CD8-positive, alpha-beta memory T cell (primary cell): ENCODE data around the gene SMARCE1. TPM values are rescaled to one million over a fixed set of nuclear protein-coding genes. Genes with fewer than 3 reads are reported as not detected.

Experiments
- CTCF ChIA-PET: fragments of 350-600 bp; sonication (Branson Sonifier 250); formaldehyde crosslinking; loops from one replicate; lab custom pipeline; 2021; ENCODE audit warnings: antibody characterized with exemption; lab: Charles Lee
- POLR2A ChIA-PET: fragments of 350-600 bp; sonication (Branson Sonifier 250); formaldehyde crosslinking; loops from one replicate; lab custom pipeline; 2021; ENCODE audit warnings: antibody characterized with exemption; lab: Charles Lee
- DNase-seq, 5 donors: peaks; one replicate each; pipeline versions ENCODE4 v3.0.0 to v3.0.0-alpha.2; 2020 to 2022; ENCODE audit warnings: mixed read lengths in 1 of 5
- H3K27ac ChIP-seq: one replicate; pipeline ENCODE4 v1.7.0; 2013; ENCODE audit warnings: low read depth, mild to moderate bottlenecking, low read length, moderate library complexity
- H3K27me3 ChIP-seq: 2 replicates; pipeline ENCODE4 v1.7.0; 2013; ENCODE audit warnings: low read length, mild to moderate bottlenecking; ENCODE audit not compliant: insufficient read depth, poor library complexity, severe bottlenecking
- H3K36me3 ChIP-seq: 2 replicates; pipeline ENCODE4 v1.7.0; 2013; ENCODE audit warnings: mild to moderate bottlenecking, low read length, moderate library complexity; ENCODE audit not compliant: insufficient read depth
- H3K4me1 ChIP-seq: 2 replicates; pipeline ENCODE4 v1.7.0; 2013; ENCODE audit warnings: mild to moderate bottlenecking, low read length, moderate library complexity; ENCODE audit not compliant: insufficient read depth
- H3K4me3 ChIP-seq: 2 replicates; pipeline ENCODE4 v1.7.0; 2013; ENCODE audit warnings: mild to moderate bottlenecking, low read length
- H3K9me3 ChIP-seq: 2 replicates; pipeline ENCODE4 v1.7.0; 2013; ENCODE audit warnings: mild to moderate bottlenecking, low read length
- H3K27ac Mint-ChIP-seq, 8 donors: one replicate each; pipeline ENCODE4 v1.8.0; 2020 to 2021; ENCODE audit warnings: mixed read lengths in 8 of 8, mild to moderate bottlenecking in 6 of 8, inconsistent platforms in 3 of 8, moderate library complexity in 3 of 8
- H3K27me3 Mint-ChIP-seq, 2 donors: one replicate each; pipeline ENCODE4 v1.8.0; 2020 to 2021; ENCODE audit warnings: mixed read lengths in 2 of 2, mild to moderate bottlenecking in 1 of 2, moderate library complexity in 1 of 2
- H3K36me3 Mint-ChIP-seq, 3 donors: one replicate each; pipeline ENCODE4 v1.8.0; 2020 to 2021; ENCODE audit warnings: mixed read lengths in 3 of 3, inconsistent platforms in 1 of 3, mild to moderate bottlenecking in 1 of 3
- H3K4me1 Mint-ChIP-seq, 3 donors: one replicate each; pipeline ENCODE4 v1.8.0; 2020 to 2021; ENCODE audit warnings: mixed read lengths in 3 of 3, inconsistent platforms in 1 of 3, mild to moderate bottlenecking in 1 of 3
- H3K4me3 Mint-ChIP-seq, 7 donors: one replicate each; pipeline ENCODE4 v1.8.0; 2020 to 2021; ENCODE audit warnings: mixed read lengths in 7 of 7, mild to moderate bottlenecking in 6 of 7, moderate library complexity in 4 of 7, inconsistent platforms in 2 of 7
- H3K9me3 Mint-ChIP-seq, 5 donors: one replicate each; pipeline ENCODE4 v1.8.0; 2020 to 2022; ENCODE audit warnings: mixed read lengths in 5 of 5, mild to moderate bottlenecking in 3 of 5, moderate library complexity in 2 of 5, inconsistent platforms in 1 of 5
- polyA plus RNA-seq: library from polyadenylated mRNA; unstranded; fragments of 300-500 nt; fragmentation: Illumina TruSeq; gene quantifications from one replicate; pipeline ENCODE4 v1.2.3, GENCODE V29; 2021
- total RNA-seq, 2 experiments: library from RNA; stranded (reverse); gene quantifications; one replicate each; pipeline ENCODE4 v1.2.3, GENCODE V29; 2021

Gene SMARCE1
- total and polyA plus RNA-seq, 3 experiments from 2014 or later, result 101 to 216 (median 108) TPM

DNA sequence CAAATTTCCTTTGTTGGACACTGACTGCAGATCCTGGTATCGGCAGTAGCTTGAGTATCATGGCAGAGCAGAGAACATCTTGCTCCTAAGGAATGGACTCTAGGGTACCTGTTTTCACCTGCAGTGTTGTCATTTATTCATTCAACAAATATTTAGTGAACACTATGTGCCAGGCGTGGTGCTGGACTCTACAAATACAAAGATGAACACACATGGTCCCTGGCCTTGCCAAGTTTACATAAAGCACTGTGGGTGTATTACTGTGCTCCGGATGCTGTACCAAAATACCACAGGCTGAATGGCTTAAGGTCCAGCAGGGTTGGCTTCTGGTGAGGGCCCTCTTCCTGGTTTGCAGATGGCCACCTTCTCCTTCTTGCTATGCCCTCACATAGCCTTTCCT lies 68.1 kb downstream of the SMARCE1 start:
- Histone ChIP-seq H3K4me1 (peaks cover 73% of the 10 kb centered on the region), H3K4me3 (no peak overlapping the region), H3K9me3 (no peaks in the 10 kb centered on the region), H3K36me3 (no peaks in the 10 kb centered on the region), H3K27ac (no peak overlapping the region), H3K27me3 (no peaks in the 10 kb centered on the region)
- H3K4me3 Mint-ChIP-seq, result no peak overlapping the region
- no peak for DNase-seq
- peak overlapping the region in 1 of 8 donors; percentile 72 for H3K27ac Mint-ChIP-seq
- POLR2A ChIA-PET, result no interaction called here
- H3K36me3 Mint-ChIP-seq, result peaks cover 0 to 25% (median 6%) of the 10 kb centered on the region in 3 donors
- H3K27me3 Mint-ChIP-seq, result no peaks in the 10 kb centered on the region
- peaks cover 47 to 83% (median 74%) of the 10 kb centered on the region in 3 donors for H3K4me1 Mint-ChIP-seq
- H3K9me3 Mint-ChIP-seq, result peaks cover 9 to 14% (median 11%) of the 10 kb centered on the region in 5 donors
- CTCF ChIA-PET, result no interaction called here

DNA sequence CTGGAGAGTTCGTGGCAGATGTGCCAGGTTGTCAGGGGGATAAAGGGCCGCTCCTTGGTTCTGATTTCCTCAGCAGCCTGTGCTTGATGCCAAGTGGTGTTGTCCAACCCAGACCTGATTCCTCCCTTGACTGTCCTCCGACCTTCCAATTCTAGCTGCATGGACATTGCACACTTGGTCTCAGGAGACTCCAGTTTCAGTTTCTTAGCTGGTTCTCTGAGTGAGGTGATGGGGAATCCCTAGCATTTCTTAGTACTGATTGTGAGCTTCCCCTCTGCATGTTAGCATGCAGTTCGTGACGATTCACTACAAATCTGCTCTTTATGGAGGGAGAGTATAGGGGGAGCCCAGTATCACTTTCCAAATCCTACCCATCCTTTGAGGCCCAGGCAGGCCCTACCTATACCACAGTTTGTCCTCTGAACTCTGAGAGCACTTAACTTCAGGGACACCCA lies 70.0 kb downstream of the SMARCE1 start:
- Histone ChIP-seq H3K4me1 (peaks cover 63% of the 10 kb centered on the region), H3K27ac (no peak overlapping the region), H3K9me3 (no peaks in the 10 kb centered on the region), H3K4me3 (peak overlapping the region; percentile 12), H3K36me3 (no peaks in the 10 kb centered on the region), H3K27me3 (no peaks in the 10 kb centered on the region)
- peak overlapping the region in 6 of 8 donors; percentile 42 to 77 (median 58) for H3K27ac Mint-ChIP-seq
- H3K36me3 Mint-ChIP-seq, result peaks cover 0 to 32% (median 2%) of the 10 kb centered on the region in 3 donors
- CTCF ChIA-PET, result interaction anchor here (1.0 to 3.6 kb wide), 7 partner anchors 9 to 44 kb away, joined by 3 to 21 read pairs (median 4); no protein-coding TSS in a partner anchor
- peaks cover 18 to 23% (median 22%) of the 10 kb centered on the region in 5 donors for H3K9me3 Mint-ChIP-seq
- H3K4me3 Mint-ChIP-seq, result peak overlapping the region in 3 of 7 donors; percentile 7 to 41 (median 19)
- POLR2A ChIA-PET, result no interaction called here
- H3K4me1 Mint-ChIP-seq, result peaks cover 35 to 66% (median 58%) of the 10 kb centered on the region in 3 donors
- DNase-seq, result no peak
- no peaks in the 10 kb centered on the region for H3K27me3 Mint-ChIP-seq

DNA sequence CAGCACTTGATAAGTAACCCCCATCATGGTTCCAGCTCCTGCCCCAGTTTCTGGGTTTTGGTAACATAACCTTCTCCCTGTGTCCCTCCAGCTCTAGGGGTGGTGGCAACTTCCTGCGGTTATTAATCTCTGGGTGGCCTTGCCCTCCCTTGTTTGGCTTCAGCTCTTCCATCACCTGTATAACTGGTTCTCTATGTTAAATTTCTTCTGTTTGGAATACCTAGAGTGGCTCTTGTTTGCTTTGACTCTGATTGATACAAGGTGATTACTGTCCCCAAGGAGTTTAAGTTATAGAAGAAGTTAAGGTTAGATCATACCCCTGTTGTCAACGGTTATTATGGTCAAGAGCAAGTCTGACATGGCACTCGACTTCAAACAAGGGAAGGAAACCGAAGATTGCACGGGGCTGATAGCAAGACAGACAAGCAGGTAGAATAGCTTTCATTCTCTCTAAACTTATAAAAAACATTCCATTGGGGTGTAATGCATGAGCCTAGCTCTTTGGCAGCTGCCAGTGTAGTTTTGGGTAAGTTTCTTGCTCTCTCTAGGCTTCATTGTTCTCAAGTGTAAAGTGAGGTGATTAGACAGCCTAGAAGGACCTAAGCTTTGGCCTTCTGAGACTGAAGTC lies 71.4 kb downstream of the SMARCE1 start:
- Histone ChIP-seq H3K4me3 (peak overlapping the region; percentile 1), H3K27me3 (no peaks in the 10 kb centered on the region), H3K4me1 (peaks cover 49% of the 10 kb centered on the region), H3K9me3 (no peaks in the 10 kb centered on the region), H3K36me3 (no peaks in the 10 kb centered on the region), H3K27ac (no peak overlapping the region)
- peaks cover 0 to 46% (median 2%) of the 10 kb centered on the region in 3 donors for H3K36me3 Mint-ChIP-seq
- peak overlapping the region in 7 of 8 donors; percentile 11 to 79 (median 41) for H3K27ac Mint-ChIP-seq
- H3K4me3 Mint-ChIP-seq, result no peak overlapping the region
- ChIA-PET POLR2A (interaction anchor here (0.9 to 1.1 kb wide), 2 partner anchors 11 to 15 kb away, joined by 3 read pairs; no protein-coding TSS in a partner anchor), CTCF (interaction anchor here (2.9 to 3.6 kb wide), 2 partner anchors 16 to 43 kb away, joined by 11 to 21 read pairs; no protein-coding TSS in a partner anchor)
- no peak for DNase-seq
- H3K4me1 Mint-ChIP-seq, result peaks cover 21 to 57% (median 48%) of the 10 kb centered on the region in 3 donors
- no peaks in the 10 kb centered on the region for H3K27me3 Mint-ChIP-seq
- peaks cover 18 to 28% (median 25%) of the 10 kb centered on the region in 5 donors for H3K9me3 Mint-ChIP-seq

Other genes with a start within 250 kb of the SMARCE1 start
- gene TOP2A, start 229.9 kb downstream of the SMARCE1 start, total RNA-seq, result 100 to 1,000 TPM; 138 to 143 TPM
- 0.86 TPM for gene TOP2A, start 229.9 kb downstream of the SMARCE1 start, polyA plus RNA-seq
- 1 to 10 TPM; 3.0 to 3.2 TPM for gene IGFBP4, start 204.4 kb downstream of the SMARCE1 start, total RNA-seq
- gene IGFBP4, start 204.4 kb downstream of the SMARCE1 start, polyA plus RNA-seq, result 21.4 TPM
- gene TNS4, start 146.2 kb downstream of the SMARCE1 start, total RNA-seq, result 1 to 10 TPM; 3.1 TPM
- gene TNS4, start 146.2 kb downstream of the SMARCE1 start, polyA plus RNA-seq, result 0.41 TPM
- gene CCR7, start 82.3 kb downstream of the SMARCE1 start, total RNA-seq, result 100 to 1,000 TPM; 152 to 154 TPM
- gene CCR7, start 82.3 kb downstream of the SMARCE1 start, polyA plus RNA-seq, result 286 TPM
- gene KRT222, start 17.4 kb upstream of the SMARCE1 start, total RNA-seq, result not detected
- gene KRT222, start 17.4 kb upstream of the SMARCE1 start, polyA plus RNA-seq, result not detected
- not detected for gene KRT24, start 55.9 kb upstream of the SMARCE1 start, total RNA-seq
- gene KRT24, start 55.9 kb upstream of the SMARCE1 start, polyA plus RNA-seq, result not detected
- gene KRT25, start 107.5 kb upstream of the SMARCE1 start, total RNA-seq, result not detected
- not detected for gene KRT25, start 107.5 kb upstream of the SMARCE1 start, polyA plus RNA-seq
- gene KRT26, start 124.4 kb upstream of the SMARCE1 start, total RNA-seq, result not detected
- not detected for gene KRT26, start 124.4 kb upstream of the SMARCE1 start, polyA plus RNA-seq
- not detected for gene KRT27, start 134.7 kb upstream of the SMARCE1 start, total RNA-seq
- not detected for gene KRT27, start 134.7 kb upstream of the SMARCE1 start, polyA plus RNA-seq
- gene KRT28, start 152.1 kb upstream of the SMARCE1 start, total RNA-seq, result not detected
- gene KRT28, start 152.1 kb upstream of the SMARCE1 start, polyA plus RNA-seq, result not detected
- 10 to 100 TPM; 57.5 to 61.9 TPM for gene KRT10, start 174.8 kb upstream of the SMARCE1 start, total RNA-seq
- 218 TPM for gene KRT10, start 174.8 kb upstream of the SMARCE1 start, polyA plus RNA-seq
- not detected for gene KRT12, start 219.4 kb upstream of the SMARCE1 start, total RNA-seq
- not detected for gene KRT12, start 219.4 kb upstream of the SMARCE1 start, polyA plus RNA-seq
- gene KRT20, start 237.4 kb upstream of the SMARCE1 start, total RNA-seq, result not detected
- not detected for gene KRT20, start 237.4 kb upstream of the SMARCE1 start, polyA plus RNA-seq